CD14-positive monocyte (primary cell): Measurements from ENCODE around the gene CUEDC2. TPM values are rescaled to one million over a fixed set of nuclear protein-coding genes. Genes with fewer than 3 reads are reported as not detected.

Experiments
- DNase-seq, 3 donors: peaks; one replicate each; pipeline ENCODE4 v3.0.0-alpha.2; 2011 to 2022
- H2AFZ ChIP-seq: 2 replicates; pipeline ENCODE4 v1.6.0; 2012; ENCODE audit warnings: mild to moderate bottlenecking, low read depth, low read length, inconsistent platforms; ENCODE audit not compliant: insufficient read depth, poor library complexity, severe bottlenecking
- H3K27ac ChIP-seq, 2 donors: 1 replicate in 1 of 2; 2 replicates in 1 of 2; pipeline ENCODE4 v1.5.1; 2012 to 2013; ENCODE audit warnings: low read length in 2 of 2, control low read depth in 1 of 2, inconsistent platforms in 1 of 2, low read depth in 1 of 2, mild to moderate bottlenecking in 1 of 2
- H3K27me3 ChIP-seq, 2 donors: one replicate each; pipeline versions ENCODE4 v1.6.0 to v1.6.1; 2011 to 2013; ENCODE audit warnings: low read length in 2 of 2; ENCODE audit not compliant: control insufficient read depth in 2 of 2, insufficient read depth in 2 of 2
- H3K36me3 ChIP-seq, 2 donors: replicated peaks in 1 of 2; 1 replicate in 1 of 2; 2 replicates in 1 of 2; pipeline versions ENCODE4 v1.5.1 to v1.6.1; 2012 to 2013; ENCODE audit warnings: low read length in 2 of 2, control low read depth in 1 of 2, inconsistent platforms in 1 of 2, mild to moderate bottlenecking in 1 of 2; ENCODE audit not compliant: insufficient read depth in 2 of 2, control insufficient read depth in 1 of 2
- H3K4me1 ChIP-seq, 2 donors: 1 replicate in 1 of 2; 2 replicates in 1 of 2; pipeline versions ENCODE4 v1.5.1 to v1.6.1; 2012 to 2013; ENCODE audit warnings: low read length in 2 of 2, control low read depth in 1 of 2, inconsistent platforms in 1 of 2, mild to moderate bottlenecking in 1 of 2, moderate library complexity in 1 of 2; ENCODE audit not compliant: insufficient read depth in 2 of 2, control insufficient read depth in 1 of 2
- H3K4me2 ChIP-seq: replicated peaks from 2 replicates; pipeline ENCODE3; 2012; ENCODE audit warnings: low read length, moderate library complexity, mild to moderate bottlenecking; ENCODE audit not compliant: poor library complexity, severe bottlenecking; ENCODE audit errors: extremely low read depth
- H3K4me3 ChIP-seq, 3 experiments: fragments of 200-600 bp in 1 of 3; sonication (generic) in 1 of 3; replicated peaks in 1 of 3; 1 replicate in 2 of 3; 2 replicates in 1 of 3; pipeline ENCODE4 v1.5.1; 2011 to 2013; ENCODE audit warnings: low read length in 3 of 3, mild to moderate bottlenecking in 3 of 3, control low read depth in 2 of 3, low read depth in 2 of 3, inconsistent platforms in 1 of 3, moderate library complexity in 1 of 3
- H3K79me2 ChIP-seq: 2 replicates; pipeline ENCODE4 v1.6.0; 2012; ENCODE audit warnings: mild to moderate bottlenecking, control low read depth, inconsistent platforms, low read length, moderate library complexity; ENCODE audit not compliant: insufficient read depth
- H3K9ac ChIP-seq: 2 replicates; pipeline ENCODE4 v1.6.0; 2017; ENCODE audit warnings: low read length, mild to moderate bottlenecking; ENCODE audit not compliant: insufficient read depth, poor library complexity, severe bottlenecking
- H3K9me3 ChIP-seq, 2 donors: replicated peaks in 1 of 2; 1 replicate in 1 of 2; 2 replicates in 1 of 2; pipeline versions ENCODE4 v1.5.1 to v1.6.1; 2012 to 2013; ENCODE audit warnings: low read length in 2 of 2, control low read depth in 1 of 2; ENCODE audit not compliant: control insufficient read depth in 1 of 2, insufficient read depth in 1 of 2
- H4K20me1 ChIP-seq: 2 replicates; pipeline ENCODE4 v1.6.0; 2012; ENCODE audit warnings: mild to moderate bottlenecking, low read length, control low read depth, moderate library complexity; ENCODE audit not compliant: insufficient read depth
- H3K27ac Mint-ChIP-seq, 7 donors: one replicate each; pipeline ENCODE4 v1.8.0; 2020; ENCODE audit warnings: mild to moderate bottlenecking in 7 of 7, mixed read lengths in 7 of 7, moderate library complexity in 6 of 7, inconsistent platforms in 2 of 7
- H3K27me3 Mint-ChIP-seq, 3 donors: one replicate each; pipeline ENCODE4 v1.8.0; 2021 to 2022; ENCODE audit warnings: low read depth in 3 of 3, mild to moderate bottlenecking in 3 of 3, mixed read lengths in 3 of 3, moderate library complexity in 3 of 3, inconsistent platforms in 1 of 3
- H3K36me3 Mint-ChIP-seq, 2 donors: one replicate each; pipeline ENCODE4 v1.8.0; 2020; ENCODE audit warnings: mixed read lengths in 2 of 2, inconsistent platforms in 1 of 2, mild to moderate bottlenecking in 1 of 2
- H3K4me1 Mint-ChIP-seq: one replicate; pipeline ENCODE4 v1.8.0; 2020; ENCODE audit warnings: mild to moderate bottlenecking, mixed read lengths
- H3K4me3 Mint-ChIP-seq, 2 donors: one replicate each; pipeline ENCODE4 v1.8.0; 2020; ENCODE audit warnings: mild to moderate bottlenecking in 2 of 2, mixed read lengths in 2 of 2, moderate library complexity in 1 of 2
- H3K9me3 Mint-ChIP-seq, 7 donors: one replicate each; pipeline ENCODE4 v1.8.0; 2020 to 2022; ENCODE audit warnings: mixed read lengths in 7 of 7, mild to moderate bottlenecking in 6 of 7, moderate library complexity in 6 of 7, inconsistent platforms in 2 of 7
- CTCF ChIP-seq: fragments of 200-600 bp; IDR thresholded peaks from one replicate; pipeline ENCODE4 v1.8.0; 2022; ENCODE audit warnings: antibody characterized with exemption, mild to moderate bottlenecking
- WGBS: methylation state at CpG from one replicate; pipeline ENCODE4 v1.1.5; 2013; ENCODE audit warnings: missing lambda C conversion rate; ENCODE audit not compliant: insufficient coverage; 5-methylcytosine and 5-hydroxymethylcytosine counted together
- intact Hi-C, 2 donors: fragments of 100-400 bp; cut with micrococcal nuclease; formaldehyde crosslinking; loops; one replicate each; pipeline versions ENCODE4 v1.15.0 to v1.15.1; 2023
- polyA plus RNA-seq, 3 donors: library from polyadenylated mRNA; depleted of rRNA in 1 of 3; unstranded in 2 of 3; stranded (reverse) in 1 of 3; fragments of 300-500 nt in 2 of 3; fragments of >200 nt in 1 of 3; fragmentation: Illumina TruSeq in 2 of 3; gene quantifications; 1 replicate in 2 of 3; 2 replicates in 1 of 3; pipeline ENCODE4 v1.2.3, GENCODE V29; 2012 to 2021

Gene CUEDC2
- polyA plus RNA-seq, 3 donors: 58.5 to 70.2 (median 66.7) TPM

- Histone ChIP-seq H3K27ac (no peak overlapping the region), H3K4me2 (no peak overlapping the region), H2AFZ (no peak overlapping the region), H3K4me1 (peaks cover 5 to 16% of the 10 kb centered on the region in 2 donors), H4K20me1 (peaks cover 53% of the 10 kb centered on the region), H3K27me3 (peaks cover 20% of the 10 kb centered on the region in 2 donors), H3K36me3 (peaks cover 28 to 30% of the 10 kb centered on the region in 2 donors), H3K79me2 (no peaks in the 10 kb centered on the region), H3K9ac (no peak overlapping the region), H3K9me3 (peaks cover 0 to 17% of the 10 kb centered on the region in 2 donors), H3K4me3 (no peak overlapping the region)
- H3K27me3 Mint-ChIP-seq: peaks cover 26 to 38% (median 34%) of the 10 kb centered on the region in 3 donors
- H3K9me3 Mint-ChIP-seq: peaks cover 0 to 9% (median under 1%) of the 10 kb centered on the region in 7 donors
- peaks cover 13% of the 10 kb centered on the region for H3K4me1 Mint-ChIP-seq
- peak overlapping the region in 1 of 7 donors; percentile 55 for H3K27ac Mint-ChIP-seq
- no peak overlapping the region for H3K4me3 Mint-ChIP-seq
- peaks cover 35% of the 10 kb centered on the region in 2 donors for H3K36me3 Mint-ChIP-seq
- intact Hi-C loops: no loop called here
- WGBS: 95% methylated on average over 15 of the region's 17 CpGs
- peak; percentile 5 for TF ChIP-seq CTCF
- peak in 1 of 3 donors; percentile 8 for DNase-seq
Measured at GRCh38 chr10:102404361-102405107, 27.8 kb downstream of the CUEDC2 start.

- intact Hi-C loops: no loop called here
- peaks cover 33 to 36% of the 10 kb centered on the region in 2 donors for H3K36me3 ChIP-seq
- Mint-ChIP-seq H3K4me3 (no peak overlapping the region), H3K27ac (no peak overlapping the region), H3K4me1 (peaks cover 16% of the 10 kb centered on the region), H3K27me3 (peaks cover 18 to 26% (median 24%) of the 10 kb centered on the region in 3 donors), H3K9me3 (peaks cover 0 to 4% (median 0%) of the 10 kb centered on the region in 7 donors), H3K36me3 (peaks cover 36 to 40% of the 10 kb centered on the region in 2 donors)
- 97% methylated on average over 5 of the region's 13 CpGs for WGBS
- H3K79me2 ChIP-seq: no peaks in the 10 kb centered on the region
- H3K4me2 ChIP-seq: no peak overlapping the region
- peaks cover 63% of the 10 kb centered on the region for H4K20me1 ChIP-seq
- DNase-seq: no peak
- TF ChIP-seq CTCF: no peak
- no peak overlapping the region for H3K4me3 ChIP-seq
- no peak overlapping the region for H3K9ac ChIP-seq
- H2AFZ ChIP-seq: no peak overlapping the region
- H3K4me1 ChIP-seq: peaks cover 14 to 20% of the 10 kb centered on the region in 2 donors
- H3K27ac ChIP-seq: no peak overlapping the region
- H3K27me3 ChIP-seq: peaks cover 9 to 10% of the 10 kb centered on the region in 2 donors
- H3K9me3 ChIP-seq: peaks cover 0 to 6% of the 10 kb centered on the region in 2 donors
Measured at GRCh38 chr10:102403115-102403514, 29.3 kb downstream of the CUEDC2 start.
